Measurements from ENCODE around the gene SV2C. TPM values are rescaled to one million over a fixed set of nuclear protein-coding genes. Genes with fewer than 3 reads are reported as not detected.

The SV2C gene
- total and polyA plus RNA-seq, 2 of the 13 experiments (the other 11 are each of a cell fraction or from before 2014, with no cell fraction given): not detected

GRCh38 chr5:76402886-76403765 is 319.9 kb downstream of the SV2C start, which contains the start of gene IQGAP2 (continued):
- TF ChIP-seq TRIM22 (IDR thresholded peaks at IDR 0.05) (no peak), GPN1 (CRISPR knock-in tag; IDR thresholded peaks at IDR 0.05; ENCODE audit: borderline replicate concordance) (no peak; the same call in 1 of the 2 replicates), FUBP1 (CRISPR knock-in tag; IDR thresholded peaks at IDR 0.05; ENCODE audit: borderline replicate concordance) (no peak), ZNF720 (CRISPR knock-in tag; IDR thresholded peaks at IDR 0.05) (no peak), ZBTB14 (CRISPR knock-in tag; IDR thresholded peaks at IDR 0.05) (peak; percentile 72), IRF1 (CRISPR knock-in tag; IDR thresholded peaks at IDR 0.05; ENCODE audit: low read depth) (no peak), SPEN (CRISPR knock-in tag; IDR thresholded peaks at IDR 0.05; ENCODE audit: low read depth) (peak; percentile 40; the same call in 1 of the 2 replicates), ZNF792 (CRISPR knock-in tag; IDR thresholded peaks at IDR 0.05) (no peak), PBX3 (CRISPR knock-in tag; IDR thresholded peaks at IDR 0.05; ENCODE audit: borderline replicate concordance) (no peak), AFF4 (CRISPR knock-in tag; IDR thresholded peaks at IDR 0.05) (no peak), ZNF766 (CRISPR knock-in tag; IDR thresholded peaks at IDR 0.05; ENCODE audit: borderline replicate concordance) (0 out of 2 replicates have a peak, but pooled peaks have one; percentile 23), ZNF710 (CRISPR knock-in tag; IDR thresholded peaks at IDR 0.05; ENCODE audit: borderline replicate concordance) (peak; percentile 84), ZFP36 (IDR thresholded peaks at IDR 0.05; ENCODE audit: borderline replicate concordance, low read depth, low read length, partially characterized antibody) (no peak), ZNF678 (CRISPR knock-in tag; IDR thresholded peaks at IDR 0.05) (no peak)
